ENCODE results near the gene CYLD. TPM values are rescaled to one million over a fixed set of nuclear protein-coding genes. Genes with fewer than 3 reads are reported as not detected.

CYLD gene
- total RNA-seq, 1 experiment from 2014 or later, result 10.1 TPM

DNA sequence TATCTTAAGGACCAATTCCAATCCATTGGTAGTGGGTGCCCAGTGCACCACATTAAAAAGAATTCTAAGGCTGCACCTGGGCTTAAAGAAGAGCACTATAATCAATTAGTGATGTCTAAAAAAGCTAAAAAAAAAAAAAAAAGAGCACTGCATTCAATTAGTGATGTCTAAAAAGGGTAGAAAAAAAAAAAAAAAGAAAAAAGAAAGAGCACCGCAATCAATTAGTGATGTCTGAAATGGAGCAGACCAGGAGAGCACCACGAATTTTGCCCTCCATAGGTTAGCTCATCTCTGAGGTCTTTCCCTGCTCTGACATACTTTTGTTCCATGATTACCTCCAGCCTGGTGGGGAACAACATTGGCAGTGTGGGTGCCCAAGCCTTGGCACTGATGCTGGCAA is 18.9 kb upstream of the CYLD start:
- POLR2A ChIA-PET, result no interaction called here
- no peak overlapping the region for H3K4me3 ChIP-seq (ENCODE audit: low read depth in 2 of 2, low read length in 2 of 2)
- no peaks in the 10 kb centered on the region for H3K27me3 ChIP-seq (ENCODE audit: control insufficient read depth, insufficient read depth, low read length)
- H3K36me3 ChIP-seq (ENCODE audit: control insufficient read depth, insufficient read depth, low read length), result no peaks in the 10 kb centered on the region
- DNase-seq (ENCODE audit: low read depth, low spot score) (no peak), ATAC-seq (no peak)
- CTCF ChIA-PET, result no interaction called here
- BruUV-seq (replicated peaks), result no TSS peak
- in situ Hi-C loops (cut with HindIII; ENCODE audit: low pct_unique_long_range_greater_than_20kb, low sequenced_read_pairs) (no loop called here), intact Hi-C loops (cut with micrococcal nuclease; ENCODE audit: unreplicated experiment) (no loop called here)
- TF ChIP-seq, protein P1, sequence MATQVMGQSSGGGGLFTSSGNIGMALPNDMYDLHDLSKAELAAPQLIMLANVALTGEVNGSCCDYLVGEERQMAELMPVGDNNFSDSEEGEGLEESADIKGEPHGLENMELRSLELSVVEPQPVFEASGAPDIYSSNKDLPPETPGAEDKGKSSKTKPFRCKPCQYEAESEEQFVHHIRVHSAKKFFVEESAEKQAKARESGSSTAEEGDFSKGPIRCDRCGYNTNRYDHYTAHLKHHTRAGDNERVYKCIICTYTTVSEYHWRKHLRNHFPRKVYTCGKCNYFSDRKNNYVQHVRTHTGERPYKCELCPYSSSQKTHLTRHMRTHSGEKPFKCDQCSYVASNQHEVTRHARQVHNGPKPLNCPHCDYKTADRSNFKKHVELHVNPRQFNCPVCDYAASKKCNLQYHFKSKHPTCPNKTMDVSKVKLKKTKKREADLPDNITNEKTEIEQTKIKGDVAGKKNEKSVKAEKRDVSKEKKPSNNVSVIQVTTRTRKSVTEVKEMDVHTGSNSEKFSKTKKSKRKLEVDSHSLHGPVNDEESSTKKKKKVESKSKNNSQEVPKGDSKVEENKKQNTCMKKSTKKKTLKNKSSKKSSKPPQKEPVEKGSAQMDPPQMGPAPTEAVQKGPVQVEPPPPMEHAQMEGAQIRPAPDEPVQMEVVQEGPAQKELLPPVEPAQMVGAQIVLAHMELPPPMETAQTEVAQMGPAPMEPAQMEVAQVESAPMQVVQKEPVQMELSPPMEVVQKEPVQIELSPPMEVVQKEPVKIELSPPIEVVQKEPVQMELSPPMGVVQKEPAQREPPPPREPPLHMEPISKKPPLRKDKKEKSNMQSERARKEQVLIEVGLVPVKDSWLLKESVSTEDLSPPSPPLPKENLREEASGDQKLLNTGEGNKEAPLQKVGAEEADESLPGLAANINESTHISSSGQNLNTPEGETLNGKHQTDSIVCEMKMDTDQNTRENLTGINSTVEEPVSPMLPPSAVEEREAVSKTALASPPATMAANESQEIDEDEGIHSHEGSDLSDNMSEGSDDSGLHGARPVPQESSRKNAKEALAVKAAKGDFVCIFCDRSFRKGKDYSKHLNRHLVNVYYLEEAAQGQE (IDR thresholded peaks at IDR 0.05; ENCODE audit: insufficient read depth in 1 of 2, low read depth in 2 of 2, low read length in 1 of 2), result no peak
- no peak for TF ChIP-seq TCF7L2 (IDR thresholded peaks at IDR 0.05; ENCODE audit: low read depth, low read length)
- no peak for TF ChIP-seq SIN3A (IDR thresholded peaks at IDR 0.05; ENCODE audit: borderline replicate concordance, insufficient read depth, low read depth, low read length)
- no peak for TF ChIP-seq POLR2AphosphoS5 (IDR thresholded peaks at IDR 0.05; ENCODE audit: low read depth, low read length)
- TF ChIP-seq, protein P2, sequence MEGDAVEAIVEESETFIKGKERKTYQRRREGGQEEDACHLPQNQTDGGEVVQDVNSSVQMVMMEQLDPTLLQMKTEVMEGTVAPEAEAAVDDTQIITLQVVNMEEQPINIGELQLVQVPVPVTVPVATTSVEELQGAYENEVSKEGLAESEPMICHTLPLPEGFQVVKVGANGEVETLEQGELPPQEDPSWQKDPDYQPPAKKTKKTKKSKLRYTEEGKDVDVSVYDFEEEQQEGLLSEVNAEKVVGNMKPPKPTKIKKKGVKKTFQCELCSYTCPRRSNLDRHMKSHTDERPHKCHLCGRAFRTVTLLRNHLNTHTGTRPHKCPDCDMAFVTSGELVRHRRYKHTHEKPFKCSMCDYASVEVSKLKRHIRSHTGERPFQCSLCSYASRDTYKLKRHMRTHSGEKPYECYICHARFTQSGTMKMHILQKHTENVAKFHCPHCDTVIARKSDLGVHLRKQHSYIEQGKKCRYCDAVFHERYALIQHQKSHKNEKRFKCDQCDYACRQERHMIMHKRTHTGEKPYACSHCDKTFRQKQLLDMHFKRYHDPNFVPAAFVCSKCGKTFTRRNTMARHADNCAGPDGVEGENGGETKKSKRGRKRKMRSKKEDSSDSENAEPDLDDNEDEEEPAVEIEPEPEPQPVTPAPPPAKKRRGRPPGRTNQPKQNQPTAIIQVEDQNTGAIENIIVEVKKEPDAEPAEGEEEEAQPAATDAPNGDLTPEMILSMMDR (IDR thresholded peaks at IDR 0.05), result no peak
- H3K9me3 ChIP-seq (ENCODE audit: control insufficient read depth, insufficient read depth, low read depth, low read length), result no peaks in the 10 kb centered on the region
- no peaks in the 10 kb centered on the region for H3K4me1 ChIP-seq (ENCODE audit: control insufficient read depth, insufficient read depth, low read length)
- no peak overlapping the region for H3K27ac ChIP-seq (ENCODE audit: low read length)

DNA sequence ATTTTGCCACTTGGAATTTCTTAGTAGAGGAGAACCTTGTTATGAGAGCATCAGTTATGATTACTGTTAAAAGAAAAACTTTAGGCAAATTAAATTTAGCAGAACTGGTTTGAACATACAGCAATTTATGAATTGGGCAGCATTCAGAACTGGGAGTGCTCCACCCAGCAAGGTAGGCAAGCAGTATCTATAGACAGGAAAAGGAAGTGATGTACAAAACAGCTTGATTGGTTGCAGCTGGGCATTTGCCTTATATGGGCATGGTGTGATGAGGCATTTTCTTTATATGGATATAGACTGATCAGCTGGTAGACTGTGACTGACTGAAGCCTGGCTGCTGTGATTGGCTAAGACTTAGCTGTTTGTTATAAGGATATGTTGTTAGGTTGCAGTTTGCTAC is 17.6 kb upstream of the CYLD start:
- H3K4me1 ChIP-seq (ENCODE audit: control insufficient read depth, insufficient read depth, low read length), result no peaks in the 10 kb centered on the region
- ChIA-PET CTCF (no interaction called here), POLR2A (no interaction called here)
- H3K9me3 ChIP-seq (ENCODE audit: control insufficient read depth, insufficient read depth, low read depth, low read length), result no peaks in the 10 kb centered on the region
- H3K27me3 ChIP-seq (ENCODE audit: control insufficient read depth, insufficient read depth, low read length), result no peaks in the 10 kb centered on the region
- no peak for ATAC-seq
- H3K27ac ChIP-seq (ENCODE audit: low read length), result no peak overlapping the region
- no peak for DNase-seq (ENCODE audit: low read depth, low spot score)
- intact Hi-C loops (cut with micrococcal nuclease; ENCODE audit: unreplicated experiment), result no loop called here
- TF ChIP-seq POLR2AphosphoS5 (IDR thresholded peaks at IDR 0.05; ENCODE audit: low read depth, low read length) (no peak), SIN3A (IDR thresholded peaks at IDR 0.05; ENCODE audit: borderline replicate concordance, insufficient read depth, low read depth, low read length) (no peak), TCF7L2 (IDR thresholded peaks at IDR 0.05; ENCODE audit: low read depth, low read length) (no peak)
- TF ChIP-seq, protein P1 (IDR thresholded peaks at IDR 0.05; ENCODE audit: insufficient read depth in 1 of 2, low read depth in 2 of 2, low read length in 1 of 2), result no peak
- TF ChIP-seq, protein P2 (IDR thresholded peaks at IDR 0.05), result no peak
- H3K36me3 ChIP-seq (ENCODE audit: control insufficient read depth, insufficient read depth, low read length), result no peaks in the 10 kb centered on the region
- no TSS peak for BruUV-seq (replicated peaks)
- H3K4me3 ChIP-seq (ENCODE audit: low read depth in 2 of 2, low read length in 2 of 2), result no peak overlapping the region
- in situ Hi-C loops (cut with HindIII; ENCODE audit: low pct_unique_long_range_greater_than_20kb, low sequenced_read_pairs), result no loop called here

Measured in Panc1 (cell line).